WTC11 (cell line): ENCODE results near the gene RPS10.

Experiments used
- ATF2 ChIP-seq: sonication (generic); formaldehyde crosslinking; IDR thresholded peaks from 2 replicates; pipeline ENCODE4 v1.8.1; 2022; ENCODE audit warnings: low read depth, missing genetic modification reagents, borderline replicate concordance
- CREM ChIP-seq: sonication (generic); formaldehyde crosslinking; IDR thresholded peaks from 2 replicates; pipeline ENCODE4 v1.8.1; 2022; ENCODE audit warnings: mild to moderate bottlenecking, missing genetic modification reagents, moderate library complexity
- CTCF ChIP-seq: fragments of 200-600 bp; IDR thresholded peaks from 2 replicates; pipeline ENCODE4 v1.8.0; 2022; ENCODE audit warnings: antibody characterized with exemption
- FOXJ3 ChIP-seq: sonication (generic); formaldehyde crosslinking; IDR thresholded peaks from 2 replicates; pipeline ENCODE4 v1.9.0; 2021; ENCODE audit warnings: missing genetic modification reagents, mild to moderate bottlenecking, borderline replicate concordance
- FOXK1 ChIP-seq: sonication (generic); formaldehyde crosslinking; IDR thresholded peaks from 2 replicates; pipeline ENCODE4 v1.8.0; 2022; ENCODE audit warnings: mild to moderate bottlenecking, moderate library complexity, missing genetic modification reagents
- RELA ChIP-seq: sonication (generic); formaldehyde crosslinking; IDR thresholded peaks from 2 replicates; pipeline ENCODE4 v1.8.1; 2022; ENCODE audit warnings: missing genetic modification reagents, mild to moderate bottlenecking, borderline replicate concordance
- RORB ChIP-seq: fragments of 250-450 bp; sonication (Bioruptor Pico); IDR thresholded peaks from 2 replicates; pipeline ENCODE4 v1.9.0; 2021; ENCODE audit warnings: mild to moderate bottlenecking
- ZBTB21 ChIP-seq: sonication (generic); formaldehyde crosslinking; IDR thresholded peaks from 2 replicates; pipeline ENCODE4 v1.8.1; 2023; ENCODE audit warnings: mild to moderate bottlenecking, missing genetic modification reagents, borderline replicate concordance
- ZBTB43 ChIP-seq: sonication (generic); formaldehyde crosslinking; IDR thresholded peaks from 2 replicates; pipeline ENCODE4 v1.8.1; 2023; ENCODE audit warnings: mild to moderate bottlenecking, missing genetic modification reagents
- ZNF121 ChIP-seq: sonication (generic); formaldehyde crosslinking; IDR thresholded peaks from 2 replicates; pipeline ENCODE4 v1.8.0; 2023; ENCODE audit warnings: missing genetic modification reagents
- TF ChIP-seq, protein P1 (sequence below): sonication (generic); formaldehyde crosslinking; IDR thresholded peaks from 2 replicates; pipeline ENCODE4 v1.8.1; 2022; ENCODE audit warnings: low read depth, mild to moderate bottlenecking, moderate library complexity, missing genetic modification reagents, borderline replicate concordance

DNA sequence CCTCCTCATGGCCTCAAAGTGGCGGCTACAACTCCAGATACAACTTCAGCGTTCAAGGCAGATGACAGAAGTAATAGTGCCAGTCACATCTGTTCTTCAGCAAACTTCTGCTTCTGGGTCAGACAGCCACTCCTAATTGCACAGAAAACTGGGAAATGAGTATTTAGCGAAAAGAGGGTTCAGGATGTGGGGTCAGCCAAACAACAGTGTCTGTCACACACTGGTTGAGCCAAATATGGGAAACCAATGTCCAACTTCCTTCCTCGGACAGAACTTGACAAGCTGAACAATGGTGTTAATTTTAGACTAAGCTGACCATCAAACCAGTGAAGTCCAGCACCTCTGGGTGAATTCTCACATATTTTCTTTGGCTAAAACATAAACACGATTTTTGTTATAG lies 55.5 kb downstream of the RPS10 start:
- TF ChIP-seq ZNF121 (no peak), CTCF (no peak), ZBTB43 (CRISPR knock-in tag) (no peak), FOXK1 (CRISPR knock-in tag) (no peak), ZBTB21 (CRISPR knock-in tag) (no peak), RORB (CRISPR knock-in tag) (no peak), FOXJ3 (CRISPR knock-in tag) (no peak), ATF2 (CRISPR knock-in tag) (no peak), CREM (no peak), RELA (no peak)
- TF ChIP-seq, protein P1, sequence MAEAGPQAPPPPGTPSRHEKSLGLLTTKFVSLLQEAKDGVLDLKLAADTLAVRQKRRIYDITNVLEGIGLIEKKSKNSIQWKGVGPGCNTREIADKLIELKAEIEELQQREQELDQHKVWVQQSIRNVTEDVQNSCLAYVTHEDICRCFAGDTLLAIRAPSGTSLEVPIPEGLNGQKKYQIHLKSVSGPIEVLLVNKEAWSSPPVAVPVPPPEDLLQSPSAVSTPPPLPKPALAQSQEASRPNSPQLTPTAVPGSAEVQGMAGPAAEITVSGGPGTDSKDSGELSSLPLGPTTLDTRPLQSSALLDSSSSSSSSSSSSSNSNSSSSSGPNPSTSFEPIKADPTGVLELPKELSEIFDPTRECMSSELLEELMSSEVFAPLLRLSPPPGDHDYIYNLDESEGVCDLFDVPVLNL (CRISPR knock-in tag): no peak
